PFSK-1 (cell line): ENCODE results near the gene CYP2D6.

Experiments
- FOXP2 ChIP-seq: optimal IDR thresholded peaks from 2 replicates; pipeline ENCODE3; 2011; ENCODE audit warnings: borderline replicate concordance, control low read depth, inconsistent platforms; ENCODE audit not compliant: insufficient read depth; ENCODE audit errors: extremely low read length, extremely low read depth
- POLR2AphosphoS5 ChIP-seq: IDR thresholded peaks from 2 replicates; pipeline ENCODE4 v1.6.1; 2012; ENCODE audit warnings: low read depth, mild to moderate bottlenecking, control low read depth, low read length, moderate library complexity
- SIN3A ChIP-seq: IDR thresholded peaks from 2 replicates; pipeline ENCODE4 v1.6.1; 2012; ENCODE audit warnings: mild to moderate bottlenecking, low read length, moderate library complexity, borderline replicate concordance; ENCODE audit not compliant: insufficient read depth
- TAF1 ChIP-seq: IDR thresholded peaks from 2 replicates; pipeline ENCODE4 v1.6.1; 2012; ENCODE audit warnings: low read length, control low read depth, borderline replicate concordance; ENCODE audit not compliant: insufficient read depth
- TF ChIP-seq, protein P1 (sequence below), 2 experiments: IDR thresholded peaks; 2 replicates each; pipeline versions ENCODE4 v1.6.1 to v1.8.0; 2011 to 2012; ENCODE audit warnings: low read depth in 2 of 2, low read length in 2 of 2, control low read depth in 1 of 2, inconsistent platforms in 1 of 2, mild to moderate bottlenecking in 1 of 2, moderate library complexity in 1 of 2; ENCODE audit not compliant: insufficient read depth in 1 of 2

DNA sequence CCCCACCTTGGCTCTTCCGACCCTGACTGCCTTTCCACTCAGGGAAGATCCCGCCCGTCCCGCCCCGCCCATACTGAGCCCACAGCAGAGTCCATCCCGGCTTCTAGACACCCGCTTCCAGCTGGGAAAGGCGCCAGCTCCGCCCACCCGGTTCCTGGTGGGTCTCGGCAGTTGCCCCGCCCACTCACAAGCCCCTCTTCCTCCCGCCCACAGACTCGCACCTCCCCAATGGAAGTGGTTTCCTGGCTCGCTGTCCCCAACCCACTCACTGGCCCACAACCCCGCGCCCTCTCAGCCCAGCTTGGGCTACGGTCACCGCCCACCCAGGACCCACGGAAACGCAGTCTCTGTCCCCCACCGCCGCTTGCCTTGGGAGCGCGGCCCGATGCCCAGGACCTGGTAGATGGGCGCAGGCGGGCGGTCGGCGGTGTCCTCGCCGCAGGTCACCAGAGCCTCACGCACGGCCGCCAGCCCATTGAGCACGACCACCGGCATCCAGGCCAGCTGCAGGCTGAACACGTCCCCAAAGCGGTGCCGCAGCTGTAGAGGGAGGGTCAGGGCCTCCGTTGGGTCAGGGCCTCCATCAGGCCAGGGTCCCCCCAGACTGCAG, 22.2 kb upstream of the CYP2D6 start:
- TF ChIP-seq, protein P1, sequence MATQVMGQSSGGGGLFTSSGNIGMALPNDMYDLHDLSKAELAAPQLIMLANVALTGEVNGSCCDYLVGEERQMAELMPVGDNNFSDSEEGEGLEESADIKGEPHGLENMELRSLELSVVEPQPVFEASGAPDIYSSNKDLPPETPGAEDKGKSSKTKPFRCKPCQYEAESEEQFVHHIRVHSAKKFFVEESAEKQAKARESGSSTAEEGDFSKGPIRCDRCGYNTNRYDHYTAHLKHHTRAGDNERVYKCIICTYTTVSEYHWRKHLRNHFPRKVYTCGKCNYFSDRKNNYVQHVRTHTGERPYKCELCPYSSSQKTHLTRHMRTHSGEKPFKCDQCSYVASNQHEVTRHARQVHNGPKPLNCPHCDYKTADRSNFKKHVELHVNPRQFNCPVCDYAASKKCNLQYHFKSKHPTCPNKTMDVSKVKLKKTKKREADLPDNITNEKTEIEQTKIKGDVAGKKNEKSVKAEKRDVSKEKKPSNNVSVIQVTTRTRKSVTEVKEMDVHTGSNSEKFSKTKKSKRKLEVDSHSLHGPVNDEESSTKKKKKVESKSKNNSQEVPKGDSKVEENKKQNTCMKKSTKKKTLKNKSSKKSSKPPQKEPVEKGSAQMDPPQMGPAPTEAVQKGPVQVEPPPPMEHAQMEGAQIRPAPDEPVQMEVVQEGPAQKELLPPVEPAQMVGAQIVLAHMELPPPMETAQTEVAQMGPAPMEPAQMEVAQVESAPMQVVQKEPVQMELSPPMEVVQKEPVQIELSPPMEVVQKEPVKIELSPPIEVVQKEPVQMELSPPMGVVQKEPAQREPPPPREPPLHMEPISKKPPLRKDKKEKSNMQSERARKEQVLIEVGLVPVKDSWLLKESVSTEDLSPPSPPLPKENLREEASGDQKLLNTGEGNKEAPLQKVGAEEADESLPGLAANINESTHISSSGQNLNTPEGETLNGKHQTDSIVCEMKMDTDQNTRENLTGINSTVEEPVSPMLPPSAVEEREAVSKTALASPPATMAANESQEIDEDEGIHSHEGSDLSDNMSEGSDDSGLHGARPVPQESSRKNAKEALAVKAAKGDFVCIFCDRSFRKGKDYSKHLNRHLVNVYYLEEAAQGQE (IDR thresholded peaks at IDR 0.05; ENCODE audit: insufficient read depth in 1 of 2, low read depth in 2 of 2, low read length in 2 of 2): no peak
- TF ChIP-seq POLR2AphosphoS5: no peak
- TF ChIP-seq TAF1: no peak
- TF ChIP-seq FOXP2: no peak
- TF ChIP-seq SIN3A: no peak
